ENCODE results near the gene BTN1A1.
"Not testable (repeated sequence)": the region's sequence is repeated elsewhere in the genome, so short reads cannot be mapped to it uniquely, and the experiment has no call there.

The BTN1A1 gene

GRCh38 chr6:26537160-26537845 lies 37.2 kb downstream of the BTN1A1 start:
- DNase-seq (ENCODE audit: low read depth in 3 of 3): peak; percentile 69 to 89 (median 79)

DNA sequence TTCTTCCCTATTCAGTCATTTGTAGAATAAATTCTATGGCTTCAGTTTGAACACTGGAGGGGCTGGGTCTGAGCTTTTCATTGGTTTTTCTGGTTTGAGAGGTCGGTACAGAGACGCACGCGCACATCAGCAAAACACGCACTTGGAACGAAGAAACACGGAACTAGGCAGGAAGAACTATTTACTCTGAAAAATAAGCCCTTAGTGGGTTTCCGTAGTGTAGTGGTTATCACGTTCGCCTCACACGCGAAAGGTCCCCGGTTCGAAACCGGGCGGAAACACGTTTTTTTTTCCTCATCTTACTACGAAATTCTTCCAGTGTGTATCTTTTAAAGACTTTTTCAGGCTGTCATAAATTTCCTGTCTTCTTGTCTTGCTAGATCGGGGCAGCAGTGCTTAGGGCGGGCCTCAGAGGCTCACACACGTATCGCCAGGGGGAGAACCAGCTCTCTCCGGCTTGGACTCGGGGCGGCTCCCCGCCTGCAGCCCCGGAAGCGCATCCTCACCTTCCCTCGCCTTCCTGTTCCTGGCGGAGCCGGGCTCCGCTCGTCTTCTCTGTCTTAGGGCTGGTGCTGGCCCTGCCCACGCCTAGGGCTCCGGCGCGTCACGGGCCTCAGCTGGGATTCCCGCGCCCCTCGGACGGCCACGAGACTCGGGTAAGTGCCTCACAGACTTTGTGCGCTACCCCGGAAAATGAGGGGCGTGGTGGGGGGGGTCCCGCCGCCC lies 37.9 kb downstream of the BTN1A1 start, which contains the start of gene HMGN4:
Gene HMGN4, plus strand, starts transcription at position 521 of the 726 bp plus-strand sequence. CDS start 6,841 bp downstream, outside the sequence.
- DNase-seq (ENCODE audit: low read depth in 3 of 3): peak; percentile 61 to 75 (median 63)

DNA sequence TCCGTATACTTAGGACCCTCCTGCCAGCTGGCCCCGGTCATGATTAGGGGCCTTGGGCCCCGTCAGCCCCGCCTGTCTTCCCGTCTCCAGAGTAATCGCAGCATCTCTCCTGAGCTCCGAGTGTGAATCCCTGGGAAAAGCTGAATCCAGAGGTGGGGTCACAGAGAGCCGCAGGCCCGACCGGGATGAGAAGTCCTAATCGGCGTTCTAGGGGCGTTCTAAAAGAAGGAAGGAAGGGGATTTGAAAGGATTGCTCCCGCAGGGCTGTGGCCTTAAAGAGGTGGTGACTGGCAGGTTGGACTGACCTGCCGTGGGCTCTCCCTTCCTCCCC lies 38.4 kb downstream of the BTN1A1 start:
- no peak for DNase-seq (ENCODE audit: low read depth in 3 of 3)

DNA sequence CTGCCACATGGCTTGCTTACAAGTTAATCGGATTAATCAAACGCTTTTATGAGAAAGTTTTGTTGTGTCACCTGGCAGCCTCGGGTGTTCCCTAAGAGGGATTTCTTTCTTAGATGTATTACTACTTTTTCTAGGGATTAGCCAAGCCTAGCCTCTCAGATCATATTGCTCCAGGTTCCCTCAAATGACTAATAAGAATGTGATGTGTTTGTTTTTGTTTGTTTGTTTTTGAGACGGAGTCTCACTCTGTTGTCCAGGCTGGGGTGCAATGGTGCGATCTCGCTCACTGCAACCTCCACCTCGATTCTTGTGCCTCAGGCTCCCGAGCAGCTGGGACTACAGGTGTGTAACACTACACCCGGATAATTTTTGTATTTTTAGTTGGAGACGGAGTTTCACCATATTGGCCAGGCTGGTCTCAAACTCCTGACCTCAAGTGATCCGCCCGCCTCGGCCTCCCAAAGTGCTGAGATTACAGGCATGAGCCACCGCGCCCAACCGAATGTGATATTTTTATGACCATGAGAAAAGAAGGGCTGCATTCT lies 39.0 kb downstream of the BTN1A1 start:
- no peak for DNase-seq (ENCODE audit: low read depth in 3 of 3)

DNA sequence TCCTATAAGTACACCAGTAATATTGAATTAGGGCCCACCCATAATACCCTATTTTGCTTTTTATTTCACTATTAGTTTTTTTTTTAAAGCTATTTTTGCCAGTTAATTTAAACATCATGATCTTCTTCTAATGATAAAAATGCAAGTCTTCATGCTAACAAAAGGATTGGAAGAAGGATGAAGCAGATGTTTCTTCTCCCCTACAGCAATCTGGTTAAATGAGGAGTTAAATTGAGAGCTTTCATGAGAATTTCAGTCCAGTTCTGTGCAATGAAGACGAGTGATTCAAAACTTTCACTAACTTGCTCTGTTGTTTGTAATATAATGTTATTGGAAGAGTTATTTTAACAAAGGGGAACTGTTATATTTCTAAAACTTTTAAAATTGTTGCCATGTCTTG lies 41.5 kb downstream of the BTN1A1 start:
- no peak for DNase-seq (ENCODE audit: low read depth in 3 of 3)

DNA sequence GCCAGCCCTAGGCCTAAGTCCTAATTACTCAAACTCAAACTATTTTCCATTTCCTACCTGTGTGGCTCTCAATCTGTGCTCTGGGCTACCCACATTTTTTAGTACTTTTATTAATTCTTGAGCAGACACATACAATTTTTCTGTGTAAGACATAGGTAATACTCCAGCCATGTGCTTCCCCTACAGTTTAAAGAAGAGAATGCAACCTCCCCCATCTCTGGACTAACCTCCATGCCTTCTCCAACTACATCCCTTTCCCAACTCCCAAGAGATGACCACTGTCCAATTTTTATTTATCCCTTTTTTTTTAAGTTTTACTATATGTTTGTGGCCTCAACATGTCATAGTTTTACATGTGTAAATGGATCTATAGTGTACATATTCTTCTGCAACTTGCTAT lies 43.9 kb downstream of the BTN1A1 start:
- no peak for DNase-seq (ENCODE audit: low read depth in 3 of 3)

DNA sequence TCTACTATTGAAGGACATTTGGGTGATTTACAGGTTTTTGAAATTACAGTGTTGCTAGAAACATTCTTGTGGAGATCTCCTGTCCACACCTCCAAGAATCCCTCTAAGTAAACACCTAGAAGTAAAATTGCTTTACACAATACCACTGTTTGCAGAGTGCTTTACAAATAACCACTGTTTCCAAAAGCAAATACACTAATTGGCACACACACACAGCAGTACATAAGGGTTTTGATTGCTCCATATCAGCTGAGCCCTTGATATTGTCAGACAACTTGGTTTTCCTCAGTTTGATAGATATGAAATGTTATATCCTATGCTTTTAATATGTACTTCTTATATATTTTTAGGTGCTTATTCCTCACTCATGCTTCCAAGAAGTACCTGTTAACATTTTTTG lies 44.4 kb downstream of the BTN1A1 start:
- no peak for DNase-seq (ENCODE audit: low read depth in 3 of 3)

GRCh38 chr6:26545627-26546026 lies 45.5 kb downstream of the BTN1A1 start:
- no peak for DNase-seq (ENCODE audit: low read depth in 3 of 3)

- DNase-seq (ENCODE audit: low read depth in 3 of 3): not testable (repeated sequence)
These were observed 47.3 kb downstream of the BTN1A1 start for GRCh38 chr6:26547363-26547762.

- no peak for DNase-seq (ENCODE audit: low read depth in 3 of 3)
These were observed 50.3 kb downstream of the BTN1A1 start for GRCh38 chr6:26550250-26550993.

DNA sequence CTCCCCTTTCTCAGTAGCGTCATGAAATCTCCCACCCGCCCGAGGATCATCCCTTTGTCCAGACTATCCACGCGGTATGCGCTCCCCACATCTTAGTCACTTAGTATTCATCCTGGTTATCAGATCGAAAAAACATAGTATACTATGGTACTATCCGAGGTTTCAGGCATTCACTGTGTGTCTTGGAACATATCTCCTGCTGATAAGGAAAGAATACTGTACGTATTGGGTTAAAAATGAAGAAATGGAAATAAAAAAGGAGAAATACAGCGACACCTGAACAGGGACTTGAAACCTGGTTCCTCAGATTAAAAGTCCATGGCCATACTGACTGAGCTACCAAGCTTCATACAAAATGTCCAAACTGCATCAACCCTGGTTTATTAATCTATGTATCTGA lies 52.1 kb downstream of the BTN1A1 start:
- DNase-seq (ENCODE audit: low read depth in 3 of 3): no peak

GRCh38 chr6:26552640-26553188 lies 52.6 kb downstream of the BTN1A1 start:
- DNase-seq (ENCODE audit: low read depth in 3 of 3): no peak

DNA sequence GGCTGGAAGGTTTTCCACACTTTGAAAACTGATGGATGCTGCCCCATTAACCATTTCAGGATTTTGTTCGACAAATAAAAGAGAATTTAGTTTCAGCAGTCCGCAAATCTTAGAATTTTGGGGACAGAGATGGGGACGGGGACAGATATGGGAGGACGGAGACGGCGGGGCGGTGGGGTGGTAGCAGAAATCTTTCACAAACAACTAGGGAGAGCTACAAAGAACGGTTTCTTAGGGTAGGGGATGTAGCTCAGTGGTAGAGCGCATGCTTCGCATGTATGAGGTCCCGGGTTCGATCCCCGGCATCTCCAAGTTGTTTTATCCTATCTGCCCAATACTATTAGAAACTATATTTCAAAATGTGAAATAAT lies 53.1 kb downstream of the BTN1A1 start:
- DNase-seq (ENCODE audit: low read depth in 3 of 3): peak in 2 of 3 donors; percentile 66 to 69

DNA sequence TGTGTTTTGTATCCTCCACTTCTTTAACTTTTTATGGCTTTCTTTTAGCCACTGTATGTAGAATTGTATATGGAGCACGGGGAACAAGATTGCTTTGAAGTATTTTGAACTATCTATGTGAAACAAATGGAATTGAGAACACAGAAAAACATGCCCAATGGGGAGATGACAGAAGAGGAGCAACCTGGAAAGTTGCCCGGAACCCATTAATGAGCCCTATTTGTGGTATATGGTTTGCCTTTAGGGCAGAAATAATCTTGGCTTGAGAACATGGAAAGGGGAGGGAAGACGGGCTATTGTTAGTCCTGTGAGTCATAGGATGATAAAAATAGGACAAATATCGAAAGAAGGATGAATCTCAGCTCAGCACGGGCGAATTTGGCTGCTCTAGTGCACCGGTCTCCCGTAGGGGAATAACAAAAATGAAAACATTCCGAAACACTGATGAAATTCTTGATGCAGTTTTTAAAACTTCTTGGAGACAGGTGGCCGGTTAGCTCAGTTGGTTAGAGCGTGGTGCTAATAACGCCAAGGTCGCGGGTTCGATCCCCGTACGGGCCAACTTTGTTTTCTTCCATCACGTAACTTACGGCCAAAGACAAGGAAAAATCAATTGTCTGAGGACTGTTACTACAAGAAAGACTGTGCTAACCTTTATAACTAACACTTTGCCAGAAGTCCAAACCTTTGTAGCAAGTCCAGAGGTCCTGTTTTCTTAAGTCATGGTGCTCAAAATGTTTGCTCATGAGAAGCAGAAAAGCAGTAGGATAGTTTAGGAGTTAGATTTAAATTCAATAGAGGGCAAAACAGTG lies 53.7 kb downstream of the BTN1A1 start:
- DNase-seq (ENCODE audit: low read depth in 3 of 3): peak in 2 of 3 donors; percentile 63 to 73

- no peak for DNase-seq (ENCODE audit: low read depth in 3 of 3)
These were observed 54.3 kb downstream of the BTN1A1 start for GRCh38 chr6:26554447-26554696.

DNA sequence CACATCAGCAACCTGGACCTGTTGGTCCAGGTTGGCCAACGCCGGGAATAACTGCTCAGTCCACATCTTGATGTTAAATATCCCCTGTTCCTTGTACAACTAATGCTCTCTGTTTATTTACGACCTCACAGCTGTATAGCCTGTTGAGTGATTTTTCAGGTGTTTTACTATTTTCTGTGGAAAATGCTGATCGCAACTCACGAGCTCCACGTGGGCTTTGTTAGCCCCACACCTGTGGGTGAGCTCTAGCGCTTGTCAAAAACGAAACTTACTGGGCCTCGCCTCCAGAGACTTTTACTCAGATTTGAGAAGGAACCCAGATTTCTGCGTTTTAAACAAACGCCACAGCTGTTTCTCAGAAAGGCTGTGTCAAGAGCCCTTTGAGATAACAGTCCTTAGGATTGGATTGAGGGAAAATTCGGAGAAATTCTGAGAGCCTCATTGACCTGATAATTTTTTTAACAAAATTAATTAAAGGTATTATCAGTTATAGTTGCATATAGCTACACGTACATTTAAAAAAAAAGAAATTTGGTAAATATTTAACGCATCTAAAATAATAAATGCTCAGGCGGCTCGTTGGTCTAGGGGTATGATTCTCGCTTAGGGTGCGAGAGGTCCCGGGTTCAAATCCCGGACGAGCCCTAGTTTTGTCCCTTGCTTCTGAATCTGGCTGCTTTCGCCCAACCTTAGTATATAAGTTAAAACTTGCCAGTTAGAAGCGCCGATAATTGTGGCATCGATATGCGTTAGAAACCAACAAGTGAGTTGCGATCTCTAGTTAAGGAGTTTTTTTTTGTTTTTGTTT lies 54.8 kb downstream of the BTN1A1 start:
- peak in 1 of 3 donors; percentile 50 for DNase-seq (ENCODE audit: low read depth in 3 of 3)

DNA sequence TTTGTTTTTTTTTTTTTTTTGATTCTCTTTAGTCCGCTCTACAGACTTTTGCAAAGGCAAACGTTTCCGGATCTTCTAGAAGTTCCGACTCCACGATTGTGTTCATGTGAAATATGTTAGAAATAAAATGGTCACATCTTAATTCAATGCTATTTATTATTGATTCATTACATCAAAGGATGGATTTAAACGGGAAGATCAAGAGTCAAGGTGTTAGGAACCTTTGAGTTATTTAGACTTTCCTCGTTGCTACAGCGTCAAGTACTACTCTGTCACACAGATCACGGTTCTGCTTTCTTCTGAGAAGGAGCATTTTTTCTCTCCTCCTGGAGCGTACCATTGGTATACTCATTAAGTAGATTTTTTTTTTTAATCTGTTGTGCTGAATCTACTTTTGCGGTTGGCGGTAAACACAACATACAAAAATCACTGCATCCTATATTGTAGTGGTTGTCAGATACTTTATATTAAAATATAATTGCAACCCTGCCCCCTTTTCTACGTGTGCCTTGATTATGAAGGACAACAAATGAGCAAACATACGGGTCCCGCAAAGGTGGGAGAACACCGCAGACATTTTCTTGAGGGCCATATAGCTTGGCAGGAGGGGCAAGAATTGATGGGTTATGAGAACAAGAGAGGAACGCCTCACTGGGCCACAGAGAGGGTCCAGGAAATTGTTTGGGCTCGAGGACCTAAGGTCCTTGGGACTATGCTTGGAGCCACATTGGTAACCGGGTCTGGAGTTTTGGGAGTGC lies 55.6 kb downstream of the BTN1A1 start:
- DNase-seq (ENCODE audit: low read depth in 3 of 3): no peak

DNA sequence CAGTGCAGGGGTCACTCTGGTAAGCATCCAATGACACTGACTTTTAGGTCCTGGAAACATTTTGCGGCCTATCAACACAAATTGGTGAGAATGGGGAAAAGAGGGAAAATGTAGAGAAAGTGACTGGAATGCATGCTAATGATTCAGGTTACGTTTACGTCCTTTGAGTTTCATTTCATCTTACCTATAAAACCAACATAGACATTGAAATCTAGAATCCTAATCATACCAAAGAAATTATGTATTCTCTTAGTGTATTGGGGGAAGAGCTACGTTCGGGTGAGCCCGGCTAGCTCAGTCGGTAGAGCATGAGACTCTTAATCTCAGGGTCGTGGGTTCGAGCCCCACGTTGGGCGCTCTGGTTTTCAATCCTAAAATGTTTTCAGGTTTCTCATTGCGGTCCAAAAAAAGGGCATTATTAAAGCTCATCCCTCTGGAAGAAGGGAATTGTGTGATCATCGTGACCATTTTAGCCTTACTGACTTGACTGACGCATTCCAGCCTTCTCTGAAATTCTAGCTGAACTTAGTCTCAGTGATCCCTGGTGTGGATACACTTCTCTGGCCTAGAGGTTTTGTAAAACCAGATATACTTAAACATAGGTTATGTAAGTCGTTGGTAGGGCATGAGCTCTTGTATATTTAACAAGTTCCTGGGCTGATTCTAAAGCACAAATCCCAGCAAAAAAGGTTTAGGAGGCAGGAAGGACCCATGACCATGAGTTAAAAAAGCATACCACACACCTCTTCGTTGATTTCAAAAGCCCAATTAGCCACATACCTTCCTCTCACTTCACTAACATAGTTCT lies 56.4 kb downstream of the BTN1A1 start:
- no peak for DNase-seq (ENCODE audit: low read depth in 3 of 3)
